ENCODE data around the gene VAPB.

VAPB gene

GRCh38 chr20:58388882-58389323 is at the start of gene VAPB:
Gene VAPB, plus strand, starts transcription at chr20:58389229. Its CDS starts 231 bp downstream, at chr20:58389460.
- H3K4me3 ChIP-seq (ENCODE audit: low read length): peak within 1 kb of the TSS; percentile 93
- TF ChIP-seq, protein P1, sequence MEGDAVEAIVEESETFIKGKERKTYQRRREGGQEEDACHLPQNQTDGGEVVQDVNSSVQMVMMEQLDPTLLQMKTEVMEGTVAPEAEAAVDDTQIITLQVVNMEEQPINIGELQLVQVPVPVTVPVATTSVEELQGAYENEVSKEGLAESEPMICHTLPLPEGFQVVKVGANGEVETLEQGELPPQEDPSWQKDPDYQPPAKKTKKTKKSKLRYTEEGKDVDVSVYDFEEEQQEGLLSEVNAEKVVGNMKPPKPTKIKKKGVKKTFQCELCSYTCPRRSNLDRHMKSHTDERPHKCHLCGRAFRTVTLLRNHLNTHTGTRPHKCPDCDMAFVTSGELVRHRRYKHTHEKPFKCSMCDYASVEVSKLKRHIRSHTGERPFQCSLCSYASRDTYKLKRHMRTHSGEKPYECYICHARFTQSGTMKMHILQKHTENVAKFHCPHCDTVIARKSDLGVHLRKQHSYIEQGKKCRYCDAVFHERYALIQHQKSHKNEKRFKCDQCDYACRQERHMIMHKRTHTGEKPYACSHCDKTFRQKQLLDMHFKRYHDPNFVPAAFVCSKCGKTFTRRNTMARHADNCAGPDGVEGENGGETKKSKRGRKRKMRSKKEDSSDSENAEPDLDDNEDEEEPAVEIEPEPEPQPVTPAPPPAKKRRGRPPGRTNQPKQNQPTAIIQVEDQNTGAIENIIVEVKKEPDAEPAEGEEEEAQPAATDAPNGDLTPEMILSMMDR (conservative IDR thresholded peaks at IDR 0.05; ENCODE audit: low read length): no peak
- peak; percentile 96 for DNase-seq (ENCODE audit: low read depth)

GRCh38 chr20:58339741-58340140 is 49.3 kb upstream of the VAPB start:
- no peak for DNase-seq (ENCODE audit: low read depth)
- TF ChIP-seq, protein P1 (conservative IDR thresholded peaks at IDR 0.05; ENCODE audit: low read length): no peak
- no peak overlapping the region for H3K4me3 ChIP-seq (ENCODE audit: low read length)

- no peak overlapping the region for H3K4me3 ChIP-seq (ENCODE audit: low read length)
- no peak for DNase-seq (ENCODE audit: low read depth)
- TF ChIP-seq, protein P1 (conservative IDR thresholded peaks at IDR 0.05; ENCODE audit: low read length): no peak
Observed at GRCh38 chr20:58340151-58340550, 48.9 kb upstream of the VAPB start.

- peak; percentile 6 for DNase-seq (ENCODE audit: low read depth)
- TF ChIP-seq, protein P1 (conservative IDR thresholded peaks at IDR 0.05; ENCODE audit: low read length): no peak
Observed at GRCh38 chr20:58340853-58341252, 48.2 kb upstream of the VAPB start.

DNA sequence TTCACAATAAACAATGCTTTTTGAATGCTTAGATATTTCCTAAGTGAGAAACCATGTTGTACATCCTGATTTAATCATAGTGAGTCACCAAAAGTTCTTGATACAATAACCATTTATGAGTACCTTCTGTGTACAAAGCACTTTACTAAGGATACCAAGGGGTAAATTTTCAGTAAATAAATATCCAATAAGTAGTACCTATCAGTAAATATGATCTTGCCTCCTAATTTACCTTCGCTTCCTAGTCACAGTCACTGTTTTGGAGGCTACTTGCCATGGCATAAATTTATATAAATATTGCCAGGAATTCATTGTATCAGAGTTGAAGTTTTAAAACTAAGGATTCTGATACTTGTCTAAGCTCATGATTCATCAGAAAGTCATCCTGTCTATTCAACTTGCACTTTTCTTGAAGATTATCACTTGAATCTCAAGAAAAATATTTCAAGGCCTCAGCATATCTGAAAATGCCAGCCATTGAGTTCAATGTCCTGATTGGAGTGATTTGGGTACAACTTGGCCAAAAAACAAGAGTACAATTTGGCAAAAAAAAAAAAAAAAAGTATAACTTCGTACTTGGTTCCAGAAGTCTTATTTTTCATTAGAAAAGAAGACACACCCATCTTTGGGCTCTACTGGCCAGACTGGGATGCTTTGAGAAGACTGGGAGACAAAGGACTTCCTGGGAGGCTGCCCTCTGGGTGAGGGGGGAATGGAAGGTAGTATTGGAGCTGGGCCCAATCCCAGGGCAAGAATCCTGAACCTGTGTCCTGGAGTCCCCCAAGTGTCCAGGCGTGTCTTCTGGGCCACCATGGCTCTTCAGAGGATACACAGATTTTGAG is 46.7 kb upstream of the VAPB start:
- H3K4me3 ChIP-seq (ENCODE audit: low read length): no peak overlapping the region
- TF ChIP-seq, protein P1 (conservative IDR thresholded peaks at IDR 0.05; ENCODE audit: low read length): no peak
- peak; percentile 62 for DNase-seq (ENCODE audit: low read depth)

More at GRCh38 chr20:58340853-58341252, 48.2 kb upstream of the VAPB start:
- no peak overlapping the region for H3K4me3 ChIP-seq (ENCODE audit: low read length)

DNA sequence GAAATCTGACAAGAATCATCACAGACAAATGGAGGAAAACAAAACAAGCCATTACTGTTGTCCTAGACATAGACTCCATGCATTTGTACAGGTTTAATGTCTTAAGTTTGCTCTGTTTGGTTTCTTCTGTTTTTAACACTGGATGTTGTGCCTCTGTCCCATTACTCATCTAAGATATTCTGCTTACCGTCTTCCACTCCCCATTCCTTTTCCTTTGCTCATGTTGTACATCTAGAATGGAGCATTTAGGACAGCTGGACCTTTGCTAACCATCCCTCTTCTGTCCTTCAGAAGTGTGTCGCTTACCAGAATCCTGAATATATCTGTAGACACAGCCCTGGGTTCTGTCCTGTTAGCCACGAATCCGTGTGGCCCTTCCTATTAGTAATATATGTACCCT is 44.3 kb upstream of the VAPB start:
- TF ChIP-seq, protein P1 (conservative IDR thresholded peaks at IDR 0.05; ENCODE audit: low read length): no peak
- DNase-seq (ENCODE audit: low read depth): peak; percentile 51

GRCh38 chr20:58349570-58349969 is 39.5 kb upstream of the VAPB start:
- DNase-seq (ENCODE audit: low read depth): peak; percentile 54
- TF ChIP-seq, protein P1 (conservative IDR thresholded peaks at IDR 0.05; ENCODE audit: low read length): peak; percentile 20; the same call in 1 of the 2 replicates
- no peak overlapping the region for H3K4me3 ChIP-seq (ENCODE audit: low read length)

More for the DNA sequence above, 44.3 kb upstream of the VAPB start:
- H3K4me3 ChIP-seq (ENCODE audit: low read length): no peak overlapping the region

Measured in AG10803 (cell line).